H9 (cell line): ENCODE data around the gene GRAMD1B. TPM values are rescaled to one million over a fixed set of nuclear protein-coding genes. Genes with fewer than 3 reads are reported as not detected.

Experiments
- DNase-seq: peaks from one replicate; pipeline ENCODE4 v3.0.0-alpha.2; 2017
- H2AFZ ChIP-seq: one replicate; pipeline ENCODE4 v1.6.1; 2013; ENCODE audit warnings: mild to moderate bottlenecking, low read length, control low read depth, moderate library complexity
- H2AK5ac ChIP-seq: 2 replicates; pipeline ENCODE4 v1.6.1; 2013; ENCODE audit warnings: low read length, control low read depth, mixed read lengths; ENCODE audit not compliant: insufficient read length
- H2BK120ac ChIP-seq: one replicate; pipeline ENCODE4 v1.6.1; 2013; ENCODE audit warnings: low read depth, mild to moderate bottlenecking, low read length, control low read depth, inconsistent platforms; ENCODE audit not compliant: poor library complexity, severe bottlenecking
- H2BK12ac ChIP-seq: 2 replicates; pipeline ENCODE4 v1.6.1; 2013; ENCODE audit warnings: low read length, control low read depth, mixed read lengths, low read depth; ENCODE audit not compliant: insufficient read length
- H2BK15ac ChIP-seq: 2 replicates; pipeline ENCODE4 v1.6.1; 2013; ENCODE audit warnings: low read depth, low read length, control low read depth
- H2BK20ac ChIP-seq: one replicate; pipeline ENCODE4 v1.6.1; 2013; ENCODE audit warnings: low read depth, mild to moderate bottlenecking, low read length, control low read depth, inconsistent platforms; ENCODE audit not compliant: poor library complexity, severe bottlenecking
- H2BK5ac ChIP-seq: 2 replicates; pipeline ENCODE4 v1.6.1; 2013; ENCODE audit warnings: low read length, control low read depth, mixed read lengths; ENCODE audit not compliant: insufficient read length
- H3K14ac ChIP-seq: 2 replicates; pipeline ENCODE4 v1.6.1; 2013; ENCODE audit warnings: low read length, control low read depth; ENCODE audit not compliant: insufficient read depth
- H3K18ac ChIP-seq: 2 replicates; pipeline ENCODE4 v1.6.1; 2013; ENCODE audit warnings: low read depth, mild to moderate bottlenecking, mixed read lengths, low read length, control low read depth; ENCODE audit not compliant: insufficient read length
- H3K23ac ChIP-seq: 2 replicates; pipeline ENCODE4 v1.6.1; 2013; ENCODE audit warnings: low read length, control low read depth, mixed read lengths, low read depth; ENCODE audit not compliant: insufficient read length
- H3K23me2 ChIP-seq: 2 replicates; pipeline ENCODE4 v1.6.1; 2013; ENCODE audit warnings: low read depth, mild to moderate bottlenecking, mixed read lengths, low read length, control low read depth; ENCODE audit not compliant: insufficient read length, poor library complexity, severe bottlenecking
- H3K27ac ChIP-seq: 2 replicates; pipeline ENCODE4 v1.5.1; 2013; ENCODE audit warnings: low read length, control low read depth, mixed read lengths, low read depth; ENCODE audit not compliant: insufficient read length
- H3K27me3 ChIP-seq: 2 replicates; pipeline ENCODE4 v1.6.1; 2013; ENCODE audit warnings: low read length, control low read depth, inconsistent platforms; ENCODE audit not compliant: insufficient read depth
- H3K4ac ChIP-seq: 2 replicates; pipeline ENCODE4 v1.6.1; 2013; ENCODE audit warnings: low read depth, mild to moderate bottlenecking, control low read depth, inconsistent platforms, low read length, moderate library complexity
- H3K4me1 ChIP-seq: 2 replicates; pipeline ENCODE4 v1.6.1; 2013; ENCODE audit warnings: low read length, control low read depth, inconsistent platforms; ENCODE audit not compliant: insufficient read depth
- H3K4me2 ChIP-seq: 2 replicates; pipeline ENCODE4 v1.6.1; 2013; ENCODE audit warnings: low read length, control low read depth, mixed read lengths; ENCODE audit not compliant: insufficient read length, insufficient read depth
- H3K56ac ChIP-seq: 2 replicates; pipeline ENCODE4 v1.6.1; 2013; ENCODE audit warnings: low read depth, mild to moderate bottlenecking, mixed read lengths, low read length, control low read depth; ENCODE audit not compliant: insufficient read length
- H3K79me1 ChIP-seq: 2 replicates; pipeline ENCODE4 v1.6.1; 2013; ENCODE audit warnings: low read depth, mild to moderate bottlenecking, moderate library complexity, low read length, control low read depth, inconsistent platforms; ENCODE audit not compliant: insufficient read depth, poor library complexity, severe bottlenecking
- H3K79me2 ChIP-seq: 2 replicates; pipeline ENCODE4 v1.6.1; 2013; ENCODE audit warnings: low read length, control low read depth, inconsistent platforms; ENCODE audit not compliant: insufficient read depth
- H3K9ac ChIP-seq: 2 replicates; pipeline ENCODE4 v1.6.1; 2013; ENCODE audit warnings: low read length, control low read depth, mixed read lengths; ENCODE audit not compliant: insufficient read length; ENCODE audit errors: extremely low read depth
- H3K9me3 ChIP-seq: one replicate; pipeline ENCODE4 v1.6.1; 2013; ENCODE audit warnings: low read depth, low read length, inconsistent platforms; ENCODE audit not compliant: control insufficient read depth
- H3T11ph ChIP-seq: one replicate; pipeline ENCODE4 v1.6.1; 2013; ENCODE audit warnings: mild to moderate bottlenecking, low read length, control low read depth, inconsistent platforms
- H4K20me1 ChIP-seq: one replicate; pipeline ENCODE4 v1.6.1; 2013; ENCODE audit not compliant: control insufficient read depth, insufficient read length, insufficient read depth
- H4K5ac ChIP-seq: 2 replicates; pipeline ENCODE4 v1.6.1; 2013; ENCODE audit warnings: low read depth, mild to moderate bottlenecking, mixed read lengths, low read length, control low read depth; ENCODE audit not compliant: insufficient read length
- H4K8ac ChIP-seq: replicated peaks from 2 replicates; pipeline ENCODE4 v1.6.1; 2013; ENCODE audit warnings: low read length, control low read depth, mixed read lengths, low read depth; ENCODE audit not compliant: insufficient read length
- H4K91ac ChIP-seq: 2 replicates; pipeline ENCODE4 v1.6.1; 2013; ENCODE audit warnings: low read depth, mild to moderate bottlenecking, moderate library complexity, mixed read lengths, low read length, control low read depth; ENCODE audit not compliant: insufficient read length
- H3K27ac Mint-ChIP-seq, 3 experiments: 2 replicates in 2 of 3; 3 replicates in 1 of 3; pipeline ENCODE4 v1.8.0; 2020 to 2021; ENCODE audit warnings: mixed read lengths in 3 of 3, mild to moderate bottlenecking in 1 of 3, moderate library complexity in 1 of 3
- H3K27me3 Mint-ChIP-seq: 2 replicates; pipeline ENCODE4 v1.8.0; 2021; ENCODE audit warnings: low read depth, mild to moderate bottlenecking, moderate library complexity, mixed read lengths
- H3K36me3 Mint-ChIP-seq, 3 experiments: 2 replicates in 2 of 3; 3 replicates in 1 of 3; pipeline ENCODE4 v1.8.0; 2020 to 2021; ENCODE audit warnings: low read depth in 3 of 3, mixed read lengths in 3 of 3; ENCODE audit not compliant: insufficient read depth in 1 of 3
- H3K4me1 Mint-ChIP-seq, 2 experiments: 2 replicates each; pipeline ENCODE4 v1.8.0; 2020; ENCODE audit warnings: mixed read lengths in 2 of 2
- H3K4me3 Mint-ChIP-seq, 2 experiments: 2 replicates in 1 of 2; 3 replicates in 1 of 2; pipeline ENCODE4 v1.8.0; 2020 to 2021; ENCODE audit warnings: mild to moderate bottlenecking in 2 of 2, mixed read lengths in 2 of 2, moderate library complexity in 1 of 2
- H3K9me3 Mint-ChIP-seq, 2 experiments: 2 replicates in 1 of 2; 3 replicates in 1 of 2; pipeline ENCODE4 v1.8.0; 2020; ENCODE audit warnings: mild to moderate bottlenecking in 2 of 2, mixed read lengths in 2 of 2, moderate library complexity in 1 of 2
- CTCF ChIP-seq: fragments of 200-600 bp; sonication (generic); conservative IDR thresholded peaks from 3 replicates; pipeline ENCODE4 v1.8.0; 2021; ENCODE audit warnings: antibody characterized with exemption, mild to moderate bottlenecking
- WGBS: extraction: QIAGEN DNeasy Blood & Tissue Kit; methylation state at CpG from one replicate; pipeline ENCODE4 v1.1.7; 2013; ENCODE audit warnings: missing lambda C conversion rate, low lambda C conversion rate, mixed read lengths; ENCODE audit not compliant: insufficient read length; ENCODE audit errors: extremely low coverage; 5-methylcytosine and 5-hydroxymethylcytosine counted together
- total RNA-seq: library from RNA; stranded (reverse); gene quantifications from 2 replicates; pipeline ENCODE4 v1.2.1, GENCODE V29; 2021

The GRAMD1B gene
- total RNA-seq, 1 experiment from 2014 or later: 25.9 TPM

- Histone ChIP-seq H2BK5ac (no peak overlapping the region), H3K27me3 (no peaks in the 10 kb centered on the region), H3K79me2 (no peaks in the 10 kb centered on the region), H3K23ac (no peak overlapping the region), H4K20me1 (no peaks in the 10 kb centered on the region), H2AK5ac (no peak overlapping the region), H2AFZ (no peak overlapping the region), H3K23me2 (no peaks in the 10 kb centered on the region), H2BK120ac (no peak overlapping the region), H4K8ac (no peak overlapping the region), H2BK15ac (no peak overlapping the region), H3K14ac (no peak overlapping the region), H3K56ac (no peak overlapping the region), H2BK20ac (no peak overlapping the region), H3K9me3 (no peaks in the 10 kb centered on the region), H4K5ac (no peak overlapping the region), H3K4me1 (peaks cover 5% of the 10 kb centered on the region; the same call in 1 of the 2 replicates), H3K79me1 (no peaks in the 10 kb centered on the region), H3K27ac (no peak overlapping the region), H4K91ac (no peak overlapping the region), H3K4me2 (no peak overlapping the region), H3T11ph (no peak overlapping the region), H3K18ac (no peak overlapping the region), H2BK12ac (no peak overlapping the region), H3K9ac (no peak overlapping the region), H3K4ac (no peak overlapping the region)
- Mint-ChIP-seq H3K4me3 (no peak overlapping the region), H3K27me3 (peaks cover 11% of the 10 kb centered on the region), H3K36me3 (no peaks in the 10 kb centered on the region), H3K9me3 (no peaks in the 10 kb centered on the region), H3K27ac (no peak overlapping the region), H3K4me1 (peaks cover 0 to 3% of the 10 kb centered on the region in 2 experiments; a peak in 1 of 4 replicates)
- no peak for TF ChIP-seq CTCF
- no peak for DNase-seq
- no CpG with 5 or more reads among the region's 4 CpGs for WGBS
Observed at GRCh38 chr11:123390146-123390545, 39.9 kb upstream of the GRAMD1B start.
